ENCODE measurements around the gene ARNT2. TPM values are rescaled to one million over a fixed set of nuclear protein-coding genes. Genes with fewer than 3 reads are reported as not detected.
A peak's percentile ranks its signal among the peaks of the same experiment; 100 is the strongest.

ARNT2 gene
- total and polyA plus RNA-seq, 2 of the 13 experiments (the other 11 are each of a cell fraction or from before 2014, with no cell fraction given) = 0.69 to 1.7 TPM

DNA sequence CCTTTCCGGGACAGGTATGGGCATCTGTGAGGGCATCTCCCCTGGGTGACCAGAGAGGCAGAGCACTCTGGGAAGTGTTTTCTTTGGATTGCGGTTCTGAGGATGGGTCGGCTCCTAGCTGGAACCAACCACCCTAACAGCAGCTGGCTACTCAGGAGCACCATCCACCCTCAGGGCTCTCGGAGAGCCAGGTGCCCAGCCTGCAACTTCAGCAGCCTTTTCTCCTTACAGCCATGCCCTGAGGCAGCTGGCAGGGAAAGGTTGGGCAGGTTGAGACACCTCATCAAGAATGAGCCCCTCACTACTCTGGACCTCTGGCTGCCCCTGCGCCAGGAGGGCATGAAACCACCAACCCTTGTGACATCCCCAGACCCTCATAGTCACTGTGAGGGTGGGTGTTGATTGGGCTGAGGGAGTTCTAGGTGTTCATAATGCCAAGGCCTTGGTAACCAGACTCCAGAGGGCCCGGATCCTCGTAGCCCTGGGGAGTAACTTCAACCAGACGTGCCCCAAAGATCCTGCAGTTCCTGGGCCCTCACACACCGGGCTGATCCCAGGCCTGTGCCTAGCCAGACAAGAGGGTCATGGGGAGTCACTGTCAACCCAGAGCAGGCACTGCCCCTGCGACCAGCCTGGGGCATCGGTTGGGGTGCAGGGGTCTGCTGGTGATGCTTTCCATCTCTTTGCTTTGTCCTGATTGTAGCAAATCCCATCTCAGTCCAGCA lies 176.5 kb downstream of the ARNT2 start:
- intact Hi-C loops (cut with micrococcal nuclease; ENCODE audit: unreplicated experiment) (no loop called here), in situ Hi-C loops (cut with HindIII; ENCODE audit: extremely low pct_ligation_motif_present, low pct_unique_long_range_greater_than_20kb) (no loop called here)
- 93% methylated on average over 3 of the region's 11 CpGs for WGBS (ENCODE audit: low lambda C conversion rate)
- Histone ChIP-seq H3K36me3 (replicated peaks in 1 of 2; ENCODE audit: control insufficient read depth in 1 of 2, insufficient read depth in 2 of 2, low read length in 2 of 2) (no peaks in the 10 kb centered on the region), H3K4me2 (ENCODE audit: low read depth, low read length) (no peak overlapping the region), H4K20me1 (ENCODE audit: insufficient read depth, low read length) (no peaks in the 10 kb centered on the region), H3K9me3 (ENCODE audit: low read length) (no peaks in the 10 kb centered on the region), H2AFZ (ENCODE audit: low read length) (no peak overlapping the region), H3K4me3 (replicated peaks in 1 of 3; ENCODE audit: insufficient read depth in 1 of 3, low read depth in 2 of 3, low read length in 3 of 3) (no peak overlapping the region), H3K27ac (ENCODE audit: extremely low read length, insufficient read depth, low read length) (no peak overlapping the region), H3K27me3 (ENCODE audit: control insufficient read depth in 1 of 2, insufficient read depth in 2 of 2, low read length in 2 of 2) (peaks cover 3 to 4% of the 10 kb centered on the region in 2 experiments; a peak in 3 of 5 replicates), H3K9ac (ENCODE audit: insufficient read depth, low read depth, low read length) (no peak overlapping the region), H3K4me1 (ENCODE audit: insufficient read depth, low read length) (peaks cover 23% of the 10 kb centered on the region), H3K79me2 (ENCODE audit: insufficient read depth, low read length) (no peaks in the 10 kb centered on the region)
- CTCF ChIA-PET (ENCODE audit: low intra/inter-chr PET ratio, low total read pairs) = no interaction called here
- no TSS peak for BruUV-seq (replicated peaks)
- no peak for FAIRE-seq
- POLR2A ChIA-PET = no interaction called here
- no peak for ATAC-seq
- DNase-seq (ENCODE audit: low spot score) = no peak
- TF ChIP-seq, protein P1, sequence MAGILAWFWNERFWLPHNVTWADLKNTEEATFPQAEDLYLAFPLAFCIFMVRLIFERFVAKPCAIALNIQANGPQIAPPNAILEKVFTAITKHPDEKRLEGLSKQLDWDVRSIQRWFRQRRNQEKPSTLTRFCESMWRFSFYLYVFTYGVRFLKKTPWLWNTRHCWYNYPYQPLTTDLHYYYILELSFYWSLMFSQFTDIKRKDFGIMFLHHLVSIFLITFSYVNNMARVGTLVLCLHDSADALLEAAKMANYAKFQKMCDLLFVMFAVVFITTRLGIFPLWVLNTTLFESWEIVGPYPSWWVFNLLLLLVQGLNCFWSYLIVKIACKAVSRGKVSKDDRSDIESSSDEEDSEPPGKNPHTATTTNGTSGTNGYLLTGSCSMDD (CRISPR knock-in tag; IDR thresholded peaks at IDR 0.05) = no peak

DNA sequence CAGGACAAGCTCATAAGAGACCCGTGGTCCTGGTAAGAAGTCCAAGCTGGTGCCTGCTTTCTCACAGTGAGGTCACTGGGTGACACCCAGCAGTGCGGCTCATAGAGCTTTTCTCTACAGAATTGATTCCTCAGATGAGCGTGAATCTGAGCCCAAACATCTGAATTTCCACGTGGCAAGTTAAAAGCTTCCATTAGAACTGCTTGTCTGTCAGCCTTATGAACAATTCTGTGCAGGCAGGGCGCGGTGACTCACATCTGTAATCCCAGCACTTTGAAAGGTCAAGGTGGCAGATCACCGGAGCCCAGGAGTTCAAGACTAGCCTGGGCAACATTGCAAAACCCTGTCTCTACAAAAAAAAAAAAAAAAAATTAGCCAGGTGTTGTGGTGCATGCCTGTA lies 177.8 kb downstream of the ARNT2 start:
- in situ Hi-C loops (cut with HindIII; ENCODE audit: extremely low pct_ligation_motif_present, low pct_unique_long_range_greater_than_20kb) (no loop called here), intact Hi-C loops (cut with micrococcal nuclease; ENCODE audit: unreplicated experiment) (no loop called here)
- Histone ChIP-seq H2AFZ (ENCODE audit: low read length) (no peak overlapping the region), H3K36me3 (replicated peaks in 1 of 2; ENCODE audit: control insufficient read depth in 1 of 2, insufficient read depth in 2 of 2, low read length in 2 of 2) (no peaks in the 10 kb centered on the region), H3K27ac (ENCODE audit: extremely low read length, insufficient read depth, low read length) (no peak overlapping the region), H3K4me3 (replicated peaks in 1 of 3; ENCODE audit: insufficient read depth in 1 of 3, low read depth in 2 of 3, low read length in 3 of 3) (no peak overlapping the region), H3K9me3 (ENCODE audit: low read length) (no peaks in the 10 kb centered on the region), H3K27me3 (ENCODE audit: control insufficient read depth in 1 of 2, insufficient read depth in 2 of 2, low read length in 2 of 2) (peaks cover 3 to 4% of the 10 kb centered on the region in 2 experiments; a peak in 3 of 5 replicates), H3K79me2 (ENCODE audit: insufficient read depth, low read length) (no peaks in the 10 kb centered on the region), H3K4me1 (ENCODE audit: insufficient read depth, low read length) (peaks cover 23% of the 10 kb centered on the region), H3K9ac (ENCODE audit: insufficient read depth, low read depth, low read length) (no peak overlapping the region), H3K4me2 (ENCODE audit: low read depth, low read length) (no peak overlapping the region), H4K20me1 (ENCODE audit: insufficient read depth, low read length) (no peaks in the 10 kb centered on the region)
- FAIRE-seq (no peak), DNase-seq (ENCODE audit: low spot score) (peak; percentile 27), ATAC-seq (no peak)
- TF ChIP-seq FOSL2 (CRISPR knock-in tag; IDR thresholded peaks at IDR 0.05) = peak; percentile 67
- TF ChIP-seq NR2F1 (CRISPR knock-in tag; IDR thresholded peaks at IDR 0.05) = 0 out of 4 replicates have a peak, but pooled peaks of 1 of the 2 experiments have one; percentile 21
- TF ChIP-seq, protein P2, sequence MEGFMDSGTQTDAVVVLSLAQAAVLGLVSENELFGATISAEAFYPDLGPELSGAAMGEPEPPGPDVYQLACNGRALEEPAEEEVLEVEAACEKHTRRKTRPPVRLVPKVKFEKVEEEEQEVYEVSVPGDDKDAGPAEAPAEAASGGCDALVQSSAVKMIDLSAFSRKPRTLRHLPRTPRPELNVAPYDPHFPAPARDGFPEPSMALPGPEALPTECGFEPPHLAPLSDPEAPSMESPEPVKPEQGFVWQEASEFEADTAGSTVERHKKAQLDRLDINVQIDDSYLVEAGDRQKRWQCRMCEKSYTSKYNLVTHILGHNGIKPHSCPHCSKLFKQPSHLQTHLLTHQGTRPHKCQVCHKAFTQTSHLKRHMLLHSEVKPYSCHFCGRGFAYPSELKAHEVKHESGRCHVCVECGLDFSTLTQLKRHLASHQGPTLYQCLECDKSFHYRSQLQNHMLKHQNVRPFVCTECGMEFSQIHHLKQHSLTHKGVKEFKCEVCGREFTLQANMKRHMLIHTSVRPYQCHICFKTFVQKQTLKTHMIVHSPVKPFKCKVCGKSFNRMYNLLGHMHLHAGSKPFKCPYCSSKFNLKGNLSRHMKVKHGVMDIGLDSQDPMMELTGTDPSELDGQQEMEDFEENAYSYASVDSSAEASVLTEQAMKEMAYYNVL (CRISPR knock-in tag; IDR thresholded peaks at IDR 0.05; ENCODE audit: borderline replicate concordance) = no peak
- no peak for TF ChIP-seq NR2F6 (IDR thresholded peaks at IDR 0.05)
- 0 out of 2 replicates have a peak, but pooled peaks have one; percentile 25 for TF ChIP-seq NR2F6 (CRISPR knock-in tag; IDR thresholded peaks at IDR 0.05)
- WGBS (ENCODE audit: low lambda C conversion rate) = 10% methylated on average over 3 of the region's 7 CpGs
- POLR2A ChIA-PET = interaction anchor here (1.3 kb wide), 1 partner anchor 14 kb away, joined by 4 read pairs; no protein-coding TSS in a partner anchor
- no TSS peak for BruUV-seq (replicated peaks)
- CTCF ChIA-PET (ENCODE audit: low intra/inter-chr PET ratio, low total read pairs) = no interaction called here

Data from HepG2 (cell line).